HepG2 (cell line): Measurements from ENCODE around the gene ZNF212. TPM values are rescaled to one million over a fixed set of nuclear protein-coding genes. Genes with fewer than 3 reads are reported as not detected.

Experiments
- CCAR2 ChIP-seq: fragments of 200-400 bp; formaldehyde crosslinking; optimal IDR thresholded peaks from 2 replicates; pipeline ENCODE3; 2018; ENCODE audit warnings: low read depth, mild to moderate bottlenecking, low read length, moderate library complexity
- FOXK1 ChIP-seq: sonication (generic); formaldehyde crosslinking; IDR thresholded peaks from 2 replicates; pipeline ENCODE4 v1.4.0; 2020; ENCODE audit warnings: low read depth, missing genetic modification reagents, borderline replicate concordance
- HOXA3 ChIP-seq: sonication (generic); formaldehyde crosslinking; IDR thresholded peaks from 2 replicates; pipeline ENCODE4 v1.5.0; 2020; ENCODE audit warnings: missing genetic modification reagents
- JUND ChIP-seq: sonication (generic); formaldehyde crosslinking; IDR thresholded peaks from 2 replicates; pipeline ENCODE4 v1.8.0; 2022; ENCODE audit warnings: mild to moderate bottlenecking, missing genetic modification reagents
- MIER2 ChIP-seq: IDR thresholded peaks from 2 replicates; pipeline ENCODE4 v1.6.1; 2016; ENCODE audit warnings: missing biosample characterization, missing genetic modification reagents
- NFE2L2 ChIP-seq: fragments of 150-350 bp; IDR thresholded peaks from 2 replicates; pipeline ENCODE4 v1.6.1; 2014; ENCODE audit warnings: low read length
- SALL1 ChIP-seq: sonication (generic); formaldehyde crosslinking; IDR thresholded peaks from 2 replicates; pipeline ENCODE4 v1.8.0; 2022; ENCODE audit warnings: mild to moderate bottlenecking, missing genetic modification reagents
- SIN3B ChIP-seq: fragments of 150-350 bp; IDR thresholded peaks from 2 replicates; pipeline ENCODE4 v1.6.1; 2014; ENCODE audit warnings: low read length
- SRSF9 ChIP-seq: fragments of 200-400 bp; formaldehyde crosslinking; IDR thresholded peaks from 2 replicates; pipeline ENCODE4 v1.6.1; 2018; ENCODE audit warnings: borderline replicate concordance, mild to moderate bottlenecking, low read depth, low read length; ENCODE audit not compliant: insufficient read depth, poor library complexity, severe bottlenecking
- ZBTB7A ChIP-seq: sonication (generic); formaldehyde crosslinking; IDR thresholded peaks from 2 replicates; pipeline ENCODE4 v1.8.0; 2022; ENCODE audit warnings: mild to moderate bottlenecking, missing genetic modification reagents
- ZFP90 ChIP-seq: sonication (generic); formaldehyde crosslinking; IDR thresholded peaks from 2 replicates; pipeline ENCODE4 v1.8.0; 2022; ENCODE audit warnings: missing genetic modification reagents, mild to moderate bottlenecking, inconsistent platforms, borderline replicate concordance
- ZNF24 ChIP-seq: fragments of 450-650 bp; IDR thresholded peaks from 2 replicates; pipeline ENCODE4 v1.6.1; 2017; ENCODE audit warnings: antibody characterized with exemption, mild to moderate bottlenecking
- ZNF253 ChIP-seq: sonication (generic); formaldehyde crosslinking; IDR thresholded peaks from 2 replicates; pipeline ENCODE4 v1.8.0; 2022; ENCODE audit warnings: mild to moderate bottlenecking, missing genetic modification reagents, borderline replicate concordance
- ZNF30 ChIP-seq: sonication (generic); formaldehyde crosslinking; IDR thresholded peaks from 2 replicates; pipeline ENCODE4 v1.5.0; 2020; ENCODE audit warnings: mild to moderate bottlenecking, missing genetic modification reagents
- ZNF367 ChIP-seq: sonication (generic); formaldehyde crosslinking; IDR thresholded peaks from 2 replicates; pipeline ENCODE4 v1.4.0; 2020; ENCODE audit warnings: missing genetic modification reagents, borderline replicate concordance
- ZNF720 ChIP-seq: sonication (generic); formaldehyde crosslinking; IDR thresholded peaks from 2 replicates; pipeline ENCODE4 v1.4.0; 2020; ENCODE audit warnings: missing genetic modification reagents
- ZNF792 ChIP-seq: IDR thresholded peaks from 2 replicates; pipeline ENCODE4 v1.6.1; 2016
- polyA plus RNA-seq, 8 experiments: library from polyadenylated mRNA; depleted of rRNA in 3 of 8; stranded (reverse) in 7 of 8; unstranded in 1 of 8; fragments of >200 nt; fragmentation: Illumina TruSeq in 4 of 8; extraction: Trizol in 4 of 8; gene quantifications; 2 replicates each; pipeline versions ENCODE4 v1.2.1 to v1.2.3, GENCODE V29; 2011 to 2016; ENCODE audit warnings: low read depth in 4 of 8, missing spikeins in 1 of 8, mixed read lengths in 1 of 8; ENCODE audit not compliant: insufficient read depth in 1 of 8
- total RNA-seq, 5 experiments: library from RNA; depleted of rRNA; stranded (reverse); fragments of >200 nt; fragmentation: Illumina TruSeq; extraction: Trizol; gene quantifications; 2 replicates each; pipeline ENCODE4 v1.2.3, GENCODE V29; 2016; ENCODE audit warnings: low read depth in 1 of 5
- TF ChIP-seq, protein P1 (sequence below): sonication (generic); formaldehyde crosslinking; IDR thresholded peaks from 2 replicates; pipeline ENCODE4 v1.8.1; 2023; ENCODE audit warnings: mild to moderate bottlenecking, inconsistent platforms, moderate library complexity, missing genetic modification reagents, borderline replicate concordance
- TF ChIP-seq, protein P2 (sequence below): sonication (generic); formaldehyde crosslinking; IDR thresholded peaks from 2 replicates; pipeline ENCODE4 v1.5.0; 2020; ENCODE audit warnings: missing genetic modification reagents, mild to moderate bottlenecking, borderline replicate concordance
- TF ChIP-seq, protein P3 (sequence below): sonication (generic); formaldehyde crosslinking; IDR thresholded peaks from 2 replicates; pipeline ENCODE4 v1.4.0; 2020; ENCODE audit warnings: mild to moderate bottlenecking, low read depth, missing genetic modification reagents
- TF ChIP-seq, protein P4 (sequence below): sonication (generic); formaldehyde crosslinking; IDR thresholded peaks from 2 replicates; pipeline ENCODE4 v1.8.0; 2022; ENCODE audit warnings: missing genetic modification reagents, mild to moderate bottlenecking, inconsistent platforms, borderline replicate concordance
- TF ChIP-seq, protein P5 (sequence below): sonication (generic); formaldehyde crosslinking; IDR thresholded peaks from 2 replicates; pipeline ENCODE4 v1.8.0; 2022; ENCODE audit warnings: mild to moderate bottlenecking, missing genetic modification reagents, moderate library complexity

The ZNF212 gene
- total and polyA plus RNA-seq, 2 of the 13 experiments (the other 11 are each of a cell fraction or from before 2014, with no cell fraction given) = 2.6 to 3.8 TPM

DNA sequence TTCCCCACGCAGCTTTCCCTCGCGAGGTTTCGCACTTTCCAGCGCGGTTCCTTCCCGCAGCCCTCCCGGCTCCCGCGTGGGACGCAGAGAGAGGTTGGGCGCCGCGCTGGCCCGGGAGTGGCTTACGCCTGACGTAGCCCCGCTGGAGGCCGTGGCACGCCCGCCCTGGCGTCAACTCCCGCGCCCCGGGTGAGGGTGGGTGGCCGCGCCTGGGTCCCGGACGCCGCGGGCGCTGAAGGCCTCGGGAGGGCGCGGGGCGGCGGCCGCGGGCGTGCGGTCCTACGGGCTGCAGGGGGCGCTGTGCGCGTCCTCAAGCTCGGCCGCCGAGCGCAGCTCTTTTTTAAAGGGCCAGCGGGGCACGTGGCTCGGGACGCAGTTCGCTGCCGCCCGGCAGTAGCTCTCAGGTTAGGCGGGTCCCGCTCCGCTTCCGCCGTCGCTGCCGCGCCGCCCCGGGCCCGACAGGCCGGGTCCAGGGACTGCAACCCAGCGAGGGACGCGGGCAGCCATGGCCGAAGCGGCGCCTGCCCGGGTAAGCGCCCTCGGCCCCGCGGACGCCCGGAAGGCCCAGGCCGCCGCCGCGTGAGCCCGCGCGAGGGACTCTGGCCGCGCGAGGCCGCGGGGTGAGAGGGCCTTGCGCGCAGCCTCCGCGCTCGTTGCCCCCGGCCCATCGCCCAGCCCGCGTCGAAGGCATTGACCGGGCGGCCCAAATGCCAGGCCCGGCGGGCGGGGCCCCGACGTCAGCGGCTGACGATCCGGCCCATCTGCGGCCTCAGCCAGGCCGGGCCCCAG is 22.6 kb downstream of the ZNF212 start, which contains the start of gene ZNF783 (continued):
- no peak for TF ChIP-seq NFE2L2
- TF ChIP-seq ZNF253 = no peak; the same call in 1 of the 2 replicates
- TF ChIP-seq ZBTB7A (CRISPR knock-in tag) = no peak
- TF ChIP-seq ZNF720 (CRISPR knock-in tag) = no peak
- TF ChIP-seq SALL1 (CRISPR knock-in tag) = peak; percentile 87
- TF ChIP-seq, protein P1, sequence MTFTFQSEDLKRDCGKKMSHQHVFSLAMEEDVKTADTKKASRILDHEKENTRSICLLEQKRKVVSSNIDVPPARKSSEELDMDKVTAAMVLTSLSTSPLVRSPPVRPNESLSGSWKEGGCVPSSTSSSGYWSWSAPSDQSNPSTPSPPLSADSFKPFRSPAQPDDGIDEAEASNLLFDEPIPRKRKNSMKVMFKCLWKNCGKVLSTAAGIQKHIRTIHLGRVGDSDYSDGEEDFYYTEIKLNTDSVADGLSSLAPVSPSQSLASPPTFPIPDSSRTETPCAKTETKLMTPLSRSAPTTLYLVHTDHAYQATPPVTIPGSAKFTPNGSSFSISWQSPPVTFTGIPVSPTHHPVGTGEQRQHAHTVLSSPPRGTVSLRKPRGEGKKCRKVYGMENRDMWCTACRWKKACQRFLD (CRISPR knock-in tag) = peak; percentile 41; the same call in 1 of the 2 replicates
- TF ChIP-seq, protein P2, sequence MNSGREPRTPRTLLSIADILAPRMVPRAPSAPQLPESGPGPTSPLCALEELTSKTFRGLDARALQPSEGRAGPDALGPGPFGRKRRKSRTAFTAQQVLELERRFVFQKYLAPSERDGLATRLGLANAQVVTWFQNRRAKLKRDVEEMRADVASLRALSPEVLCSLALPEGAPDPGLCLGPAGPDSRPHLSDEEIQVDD (CRISPR knock-in tag) = peak; percentile 61; the same call in 1 of the 2 replicates
- no peak for TF ChIP-seq FOXK1 (CRISPR knock-in tag)
- 0 out of 2 replicates have a peak, but pooled peaks have one; percentile 44 for TF ChIP-seq ZNF30 (CRISPR knock-in tag)
- TF ChIP-seq HOXA3 (CRISPR knock-in tag) = peak; percentile 85; the same call in 1 of the 2 replicates
- no peak for TF ChIP-seq MIER2
- TF ChIP-seq, protein P3, sequence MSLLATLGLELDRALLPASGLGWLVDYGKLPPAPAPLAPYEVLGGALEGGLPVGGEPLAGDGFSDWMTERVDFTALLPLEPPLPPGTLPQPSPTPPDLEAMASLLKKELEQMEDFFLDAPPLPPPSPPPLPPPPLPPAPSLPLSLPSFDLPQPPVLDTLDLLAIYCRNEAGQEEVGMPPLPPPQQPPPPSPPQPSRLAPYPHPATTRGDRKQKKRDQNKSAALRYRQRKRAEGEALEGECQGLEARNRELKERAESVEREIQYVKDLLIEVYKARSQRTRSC (CRISPR knock-in tag) = peak; percentile 93
- TF ChIP-seq JUND (CRISPR knock-in tag) = no peak
- peak; percentile 51; the same call in 1 of the 2 replicates for TF ChIP-seq ZFP90 (CRISPR knock-in tag)
- peak; percentile 99 for TF ChIP-seq ZNF367 (CRISPR knock-in tag)
- TF ChIP-seq CCAR2 = no peak
- no peak for TF ChIP-seq SRSF9
- TF ChIP-seq, protein P4, sequence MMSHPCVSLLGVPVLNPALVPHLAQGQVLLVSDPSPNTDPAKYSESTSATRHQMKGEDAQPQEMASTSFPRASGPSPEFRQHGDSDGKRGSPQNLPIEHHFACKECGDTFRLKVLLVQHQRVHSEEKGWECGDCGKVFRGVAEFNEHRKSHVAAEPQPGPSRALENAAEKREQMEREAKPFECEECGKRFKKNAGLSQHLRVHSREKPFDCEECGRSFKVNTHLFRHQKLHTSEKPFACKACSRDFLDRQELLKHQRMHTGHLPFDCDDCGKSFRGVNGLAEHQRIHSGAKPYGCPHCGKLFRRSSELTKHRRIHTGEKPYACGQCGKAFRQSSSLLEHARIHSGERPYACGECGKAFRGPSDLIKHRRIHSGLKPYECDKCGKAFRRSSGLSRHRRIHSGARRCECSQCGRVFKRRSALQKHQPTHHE (CRISPR knock-in tag) = peak; percentile 64; the same call in 1 of the 2 replicates
- TF ChIP-seq SIN3B = no peak
- 0 out of 2 replicates have a peak, but pooled peaks have one; percentile 38 for TF ChIP-seq ZNF792 (CRISPR knock-in tag)
- TF ChIP-seq, protein P5, sequence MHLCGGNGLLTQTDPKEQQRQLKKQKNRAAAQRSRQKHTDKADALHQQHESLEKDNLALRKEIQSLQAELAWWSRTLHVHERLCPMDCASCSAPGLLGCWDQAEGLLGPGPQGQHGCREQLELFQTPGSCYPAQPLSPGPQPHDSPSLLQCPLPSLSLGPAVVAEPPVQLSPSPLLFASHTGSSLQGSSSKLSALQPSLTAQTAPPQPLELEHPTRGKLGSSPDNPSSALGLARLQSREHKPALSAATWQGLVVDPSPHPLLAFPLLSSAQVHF (CRISPR knock-in tag) = peak; percentile 92; the same call in 1 of the 2 replicates
- no peak for TF ChIP-seq ZNF24
